Stimulated activated CD4-positive, alpha-beta T cell treated with anti-CD3 and anti-CD28 coated beads, Interleukin-12 subunit alpha, Interleukin-12 subunit beta, amount 100 ng/mL, for 48 hours (primary cell): ENCODE measurements around the gene KRTAP10-3.
"Not testable (repeated sequence)": the region's sequence is repeated elsewhere in the genome, so short reads cannot be mapped to it uniquely, and the experiment has no call there.

ENCODE experiments used
- DNase-seq, 3 donors: peaks; one replicate each; pipeline ENCODE4 v3.0.0-alpha.2; 2020; ENCODE audit warnings: low read depth in 2 of 3, low spot score in 1 of 3

Gene KRTAP10-3

GRCh38 chr21:44572959-44573583, 14.5 kb upstream of the KRTAP10-3 start:
- no peak for DNase-seq

- no peak for DNase-seq
Measured at GRCh38 chr21:44571844-44572782, 13.5 kb upstream of the KRTAP10-3 start.

- DNase-seq, result no peak
Measured at GRCh38 chr21:44571296-44571695, 12.7 kb upstream of the KRTAP10-3 start.

- DNase-seq, result no peak
Measured at GRCh38 chr21:44569861-44570517, 11.4 kb upstream of the KRTAP10-3 start.

- no peak for DNase-seq
Measured at GRCh38 chr21:44568667-44569556, 10.3 kb upstream of the KRTAP10-3 start.

- DNase-seq, result no peak
Measured at GRCh38 chr21:44568261-44568660, 9.7 kb upstream of the KRTAP10-3 start.

- DNase-seq, result no peak
Measured at GRCh38 chr21:44567481-44568171, 9.0 kb upstream of the KRTAP10-3 start.

- DNase-seq, result no peak
Measured at GRCh38 chr21:44566403-44566802, 7.8 kb upstream of the KRTAP10-3 start.

GRCh38 chr21:44564886-44565598, 6.4 kb upstream of the KRTAP10-3 start:
- no peak for DNase-seq

GRCh38 chr21:44564099-44564498, 5.5 kb upstream of the KRTAP10-3 start:
- DNase-seq, result no peak

GRCh38 chr21:44558329-44558675, 293 bp downstream of the KRTAP10-3 start:
- DNase-seq, result not testable (repeated sequence)

GRCh38 chr21:44557491-44558328, 885 bp downstream of the KRTAP10-3 start:
- DNase-seq, result no peak

- DNase-seq, result no peak
Measured at GRCh38 chr21:44556879-44557278, 1.7 kb downstream of the KRTAP10-3 start.

- no peak for DNase-seq
Measured at GRCh38 chr21:44555200-44555875, 3.3 kb downstream of the KRTAP10-3 start.

- DNase-seq, result no peak
Measured at GRCh38 chr21:44552681-44553080, 5.9 kb downstream of the KRTAP10-3 start.

- no peak for DNase-seq
Measured at GRCh38 chr21:44552136-44552535, 6.5 kb downstream of the KRTAP10-3 start.

GRCh38 chr21:44551340-44551961, 7.1 kb downstream of the KRTAP10-3 start, which contains the start of gene KRTAP10-2:
Gene KRTAP10-2, minus strand, starts transcription at chr21:44551505. Its CDS starts 47 bp downstream, at chr21:44551458.
- DNase-seq, result no peak

GRCh38 chr21:44550807-44551206, 7.8 kb downstream of the KRTAP10-3 start:
- no peak for DNase-seq
